ENCODE results near the gene JARID2. TPM values are rescaled to one million over a fixed set of nuclear protein-coding genes. Genes with fewer than 3 reads are reported as not detected.

Gene JARID2
- total and polyA plus RNA-seq, 2 of the 13 experiments (the other 11 are each of a cell fraction or from before 2014, with no cell fraction given), result 7.5 to 10.3 TPM

DNA sequence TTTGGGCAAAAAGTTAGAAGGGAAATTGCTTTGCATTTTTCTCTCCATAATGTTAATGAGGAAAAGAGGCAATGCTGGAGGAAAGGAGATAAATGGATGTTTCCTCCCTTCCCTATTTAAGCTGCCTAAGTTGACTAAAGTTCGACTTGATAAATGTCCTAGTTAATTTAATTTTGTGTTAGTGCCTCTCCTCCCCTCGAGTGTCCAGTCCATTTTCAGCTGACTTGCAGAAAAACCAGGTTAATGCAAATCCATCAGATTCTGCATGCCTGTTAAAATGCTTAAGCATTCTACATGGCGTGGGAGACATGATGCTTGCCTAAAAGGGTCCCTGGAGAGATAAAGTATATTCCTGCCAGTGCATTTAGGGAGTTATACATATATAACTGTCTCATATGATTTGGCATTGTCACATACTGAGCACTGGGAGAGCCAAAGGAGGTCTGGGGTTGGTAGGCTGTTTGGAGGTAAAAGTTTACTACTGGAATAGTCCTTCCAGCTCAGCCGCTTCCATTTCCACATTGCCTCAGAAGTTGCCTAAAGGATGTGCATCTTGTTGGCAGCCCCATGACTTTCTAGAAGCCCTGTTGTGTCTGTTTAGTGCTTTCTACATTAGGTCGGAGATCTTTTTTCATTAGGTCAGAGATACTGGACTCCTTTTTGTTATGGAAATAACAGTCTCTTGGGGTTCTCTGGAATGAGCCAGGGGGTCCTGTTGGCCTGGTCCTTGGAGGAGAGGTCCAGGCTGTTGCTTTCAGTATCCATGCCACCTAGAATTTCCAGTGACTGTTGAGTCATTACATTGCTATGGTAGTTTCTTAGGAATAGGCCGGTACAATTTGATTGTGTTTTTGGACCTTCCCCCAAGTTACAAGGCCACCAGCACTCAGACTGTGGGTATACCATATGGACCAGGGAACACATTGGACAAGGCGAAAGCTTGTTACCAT lies 30.4 kb downstream of the JARID2 start:
- in situ Hi-C loops (cut with HindIII; ENCODE audit: extremely low pct_ligation_motif_present, low pct_unique_long_range_greater_than_20kb) (no loop called here), intact Hi-C loops (cut with micrococcal nuclease; ENCODE audit: unreplicated experiment) (no loop called here)
- H3K9ac ChIP-seq (ENCODE audit: insufficient read depth, low read depth, low read length), result no peak overlapping the region
- H3K4me2 ChIP-seq (ENCODE audit: low read depth, low read length), result no peak overlapping the region
- no peak for DNase-seq (ENCODE audit: low spot score)
- no peaks in the 10 kb centered on the region for H3K36me3 ChIP-seq (replicated peaks in 1 of 2; ENCODE audit: control insufficient read depth in 1 of 2, insufficient read depth in 2 of 2, low read length in 2 of 2)
- POLR2A ChIA-PET, result no interaction called here
- peaks cover 67% of the 10 kb centered on the region for H3K4me1 ChIP-seq (ENCODE audit: insufficient read depth, low read length)
- no peaks in the 10 kb centered on the region for H3K27me3 ChIP-seq (ENCODE audit: control insufficient read depth in 1 of 2, insufficient read depth in 2 of 2, low read length in 2 of 2)
- H3K4me3 ChIP-seq (replicated peaks in 1 of 3; ENCODE audit: insufficient read depth in 1 of 3, low read depth in 2 of 3, low read length in 3 of 3), result no peak overlapping the region
- peaks cover 83% of the 10 kb centered on the region for H3K79me2 ChIP-seq (ENCODE audit: insufficient read depth, low read length)
- H4K20me1 ChIP-seq (ENCODE audit: insufficient read depth, low read length), result no peaks in the 10 kb centered on the region
- no peak overlapping the region for H2AFZ ChIP-seq (ENCODE audit: low read length)
- BruUV-seq (replicated peaks), result no TSS peak
- 92% methylated on average over 7 of the region's 7 CpGs for WGBS (ENCODE audit: low lambda C conversion rate)
- no peaks in the 10 kb centered on the region for H3K9me3 ChIP-seq (ENCODE audit: low read length)
- no peak for ATAC-seq
- CTCF ChIA-PET (ENCODE audit: low intra/inter-chr PET ratio, low total read pairs), result no interaction called here
- TF ChIP-seq MAFK (conservative IDR thresholded peaks at IDR 0.05 in 1 of 2, IDR thresholded peaks at IDR 0.05 in 1 of 2; ENCODE audit: low read length in 2 of 2), result peak; percentile 89 to 92
- TF ChIP-seq ZNF570 (CRISPR knock-in tag; IDR thresholded peaks at IDR 0.05; ENCODE audit: borderline replicate concordance), result no peak
- TF ChIP-seq IKZF1 (IDR thresholded peaks at IDR 0.05), result no peak
- no peak for TF ChIP-seq MEIS1 (CRISPR knock-in tag; IDR thresholded peaks at IDR 0.05; ENCODE audit: borderline replicate concordance)
- no peak for TF ChIP-seq ZNF776 (CRISPR knock-in tag; IDR thresholded peaks at IDR 0.05)
- no peak for TF ChIP-seq ZNF564 (CRISPR knock-in tag; IDR thresholded peaks at IDR 0.05)
- TF ChIP-seq, protein P1, sequence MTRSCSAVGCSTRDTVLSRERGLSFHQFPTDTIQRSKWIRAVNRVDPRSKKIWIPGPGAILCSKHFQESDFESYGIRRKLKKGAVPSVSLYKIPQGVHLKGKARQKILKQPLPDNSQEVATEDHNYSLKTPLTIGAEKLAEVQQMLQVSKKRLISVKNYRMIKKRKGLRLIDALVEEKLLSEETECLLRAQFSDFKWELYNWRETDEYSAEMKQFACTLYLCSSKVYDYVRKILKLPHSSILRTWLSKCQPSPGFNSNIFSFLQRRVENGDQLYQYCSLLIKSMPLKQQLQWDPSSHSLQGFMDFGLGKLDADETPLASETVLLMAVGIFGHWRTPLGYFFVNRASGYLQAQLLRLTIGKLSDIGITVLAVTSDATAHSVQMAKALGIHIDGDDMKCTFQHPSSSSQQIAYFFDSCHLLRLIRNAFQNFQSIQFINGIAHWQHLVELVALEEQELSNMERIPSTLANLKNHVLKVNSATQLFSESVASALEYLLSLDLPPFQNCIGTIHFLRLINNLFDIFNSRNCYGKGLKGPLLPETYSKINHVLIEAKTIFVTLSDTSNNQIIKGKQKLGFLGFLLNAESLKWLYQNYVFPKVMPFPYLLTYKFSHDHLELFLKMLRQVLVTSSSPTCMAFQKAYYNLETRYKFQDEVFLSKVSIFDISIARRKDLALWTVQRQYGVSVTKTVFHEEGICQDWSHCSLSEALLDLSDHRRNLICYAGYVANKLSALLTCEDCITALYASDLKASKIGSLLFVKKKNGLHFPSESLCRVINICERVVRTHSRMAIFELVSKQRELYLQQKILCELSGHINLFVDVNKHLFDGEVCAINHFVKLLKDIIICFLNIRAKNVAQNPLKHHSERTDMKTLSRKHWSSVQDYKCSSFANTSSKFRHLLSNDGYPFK (CRISPR knock-in tag; IDR thresholded peaks at IDR 0.05; ENCODE audit: borderline replicate concordance), result no peak
- TF ChIP-seq ZNF713 (CRISPR knock-in tag; IDR thresholded peaks at IDR 0.05), result no peak
- TF ChIP-seq GTF3A (CRISPR knock-in tag; conservative IDR thresholded peaks at IDR 0.05), result no peak
- no peak for TF ChIP-seq CCDC6 (CRISPR knock-in tag; IDR thresholded peaks at IDR 0.05)
- TF ChIP-seq, protein P2, sequence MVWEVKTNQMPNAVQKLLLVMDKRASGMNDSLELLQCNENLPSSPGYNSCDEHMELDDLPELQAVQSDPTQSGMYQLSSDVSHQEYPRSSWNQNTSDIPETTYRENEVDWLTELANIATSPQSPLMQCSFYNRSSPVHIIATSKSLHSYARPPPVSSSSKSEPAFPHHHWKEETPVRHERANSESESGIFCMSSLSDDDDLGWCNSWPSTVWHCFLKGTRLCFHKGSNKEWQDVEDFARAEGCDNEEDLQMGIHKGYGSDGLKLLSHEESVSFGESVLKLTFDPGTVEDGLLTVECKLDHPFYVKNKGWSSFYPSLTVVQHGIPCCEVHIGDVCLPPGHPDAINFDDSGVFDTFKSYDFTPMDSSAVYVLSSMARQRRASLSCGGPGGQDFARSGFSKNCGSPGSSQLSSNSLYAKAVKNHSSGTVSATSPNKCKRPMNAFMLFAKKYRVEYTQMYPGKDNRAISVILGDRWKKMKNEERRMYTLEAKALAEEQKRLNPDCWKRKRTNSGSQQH (CRISPR knock-in tag; IDR thresholded peaks at IDR 0.05; ENCODE audit: low read depth), result no peak
- TF ChIP-seq RBM39 (IDR thresholded peaks at IDR 0.05; ENCODE audit: low read depth, low read length, poor library complexity, severe bottlenecking), result no peak
- TF ChIP-seq ZNF354B (CRISPR knock-in tag; IDR thresholded peaks at IDR 0.05), result no peak
- TF ChIP-seq JUND (CRISPR knock-in tag; IDR thresholded peaks at IDR 0.05), result no peak
- no peak for TF ChIP-seq ZNF550 (CRISPR knock-in tag; IDR thresholded peaks at IDR 0.05; ENCODE audit: borderline replicate concordance)
- TF ChIP-seq MAFF (IDR thresholded peaks at IDR 0.05; ENCODE audit: low read depth, low read length), result peak; percentile 92
- FAIRE-seq, result no peak
- H3K27ac ChIP-seq (ENCODE audit: extremely low read length, insufficient read depth, low read length), result no peak overlapping the region

Measured in HepG2 (cell line).